Activated B cell treated with CpG ODN at 0.5 μM for 24 hours (primary cell): Measurements from ENCODE around the gene ACKR3. TPM values are rescaled to one million over a fixed set of nuclear protein-coding genes. Genes with fewer than 3 reads are reported as not detected.

Source experiments
- ATAC-seq: fragments of 200-7000 bp; cut with Tn5 transposase; one replicate; pipeline ENCODE4 v1.10.0; 2021; ENCODE audit warnings: low read depth, mild to moderate bottlenecking, moderate library complexity
- CTCF ChIA-PET: fragments of 350-600 bp; sonication (Branson Sonifier 250); formaldehyde crosslinking; loops from one replicate; lab custom pipeline; 2021; ENCODE audit warnings: antibody characterized with exemption; lab: Charles Lee
- POLR2A ChIA-PET: fragments of 350-600 bp; sonication (Branson Sonifier 250); formaldehyde crosslinking; loops from one replicate; lab custom pipeline; 2021; ENCODE audit warnings: antibody characterized with exemption; lab: Charles Lee
- DNase-seq: peaks from one replicate; pipeline ENCODE4 v3.0.0; 2022
- H3K27ac Mint-ChIP-seq: one replicate; pipeline ENCODE4 v1.8.0; 2020; ENCODE audit warnings: mixed read lengths
- H3K27me3 Mint-ChIP-seq: one replicate; pipeline ENCODE4 v1.8.0; 2021; ENCODE audit warnings: mixed read lengths
- H3K36me3 Mint-ChIP-seq: one replicate; pipeline ENCODE4 v1.8.0; 2021; ENCODE audit warnings: low read depth, mixed read lengths
- H3K4me1 Mint-ChIP-seq: one replicate; pipeline ENCODE4 v1.8.0; 2021; ENCODE audit warnings: mixed read lengths
- H3K4me3 Mint-ChIP-seq: one replicate; pipeline ENCODE4 v1.8.0; 2020; ENCODE audit warnings: mild to moderate bottlenecking, mixed read lengths
- H3K9me3 Mint-ChIP-seq: one replicate; pipeline ENCODE4 v1.8.0; 2020; ENCODE audit warnings: mixed read lengths
- intact Hi-C: fragments of 100-400 bp; cut with micrococcal nuclease; formaldehyde crosslinking; loops from one replicate; pipeline ENCODE4 v1.15.1; 2024
- total RNA-seq: library from RNA; stranded (reverse); gene quantifications from 2 replicates; pipeline ENCODE4 v1.2.3, GENCODE V29; 2022
- TF ChIP-seq, protein P1 (sequence below): fragments of 200-600 bp; IDR thresholded peaks from one replicate; pipeline ENCODE4 v1.8.0; 2022; ENCODE audit warnings: antibody characterized with exemption, mild to moderate bottlenecking

The ACKR3 gene
- total RNA-seq, 1 donor from 2014 or later, result 6.6 TPM

DNA sequence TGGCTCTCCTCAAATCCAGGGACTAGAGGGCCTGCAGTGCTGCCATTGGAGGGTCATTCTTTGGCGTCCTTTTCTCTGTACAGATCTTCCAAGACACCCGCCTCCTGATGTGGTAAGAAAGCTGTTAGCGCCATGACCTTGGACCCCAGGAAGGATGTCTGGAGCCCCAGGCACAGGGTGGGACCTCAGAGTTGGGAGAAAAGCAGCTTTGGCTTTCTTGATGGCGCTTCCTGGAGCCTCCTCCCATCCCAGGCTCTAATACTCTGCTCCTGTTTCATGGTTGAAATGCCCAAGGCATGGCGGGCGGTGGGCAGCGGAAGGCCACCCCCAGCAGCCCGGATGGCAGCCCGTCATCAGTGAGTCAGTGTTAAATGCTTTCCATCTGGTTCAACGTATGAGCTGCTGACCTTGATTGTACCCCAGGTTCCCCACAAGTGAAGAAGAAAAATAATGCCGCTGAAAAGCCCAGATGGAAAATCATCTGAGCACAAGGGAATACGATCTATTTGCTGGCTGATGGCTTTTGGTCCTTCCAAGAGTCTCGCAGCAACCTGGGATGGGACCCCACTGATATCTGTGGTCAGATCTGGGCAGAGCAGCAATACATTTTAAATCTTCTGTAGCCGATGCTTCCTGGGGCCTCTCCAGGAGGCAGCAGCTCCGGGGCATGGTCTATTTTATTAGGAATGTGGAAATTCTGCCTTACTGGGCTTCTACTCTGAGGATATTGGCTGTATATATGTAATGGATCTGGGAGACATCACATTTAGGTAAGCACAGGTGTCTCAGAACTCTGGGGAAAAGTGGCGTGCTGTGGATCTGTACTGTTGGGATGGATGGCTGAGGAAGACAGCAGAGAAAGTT, 15.1 kb downstream of the ACKR3 start:
- Mint-ChIP-seq H3K36me3 (peaks cover 17% of the 10 kb centered on the region), H3K4me3 (no peak overlapping the region), H3K9me3 (peaks cover 5% of the 10 kb centered on the region), H3K27ac (no peak overlapping the region), H3K4me1 (peaks cover 8% of the 10 kb centered on the region), H3K27me3 (no peaks in the 10 kb centered on the region)
- ATAC-seq, result no peak
- no peak for DNase-seq
- TF ChIP-seq, protein P1, sequence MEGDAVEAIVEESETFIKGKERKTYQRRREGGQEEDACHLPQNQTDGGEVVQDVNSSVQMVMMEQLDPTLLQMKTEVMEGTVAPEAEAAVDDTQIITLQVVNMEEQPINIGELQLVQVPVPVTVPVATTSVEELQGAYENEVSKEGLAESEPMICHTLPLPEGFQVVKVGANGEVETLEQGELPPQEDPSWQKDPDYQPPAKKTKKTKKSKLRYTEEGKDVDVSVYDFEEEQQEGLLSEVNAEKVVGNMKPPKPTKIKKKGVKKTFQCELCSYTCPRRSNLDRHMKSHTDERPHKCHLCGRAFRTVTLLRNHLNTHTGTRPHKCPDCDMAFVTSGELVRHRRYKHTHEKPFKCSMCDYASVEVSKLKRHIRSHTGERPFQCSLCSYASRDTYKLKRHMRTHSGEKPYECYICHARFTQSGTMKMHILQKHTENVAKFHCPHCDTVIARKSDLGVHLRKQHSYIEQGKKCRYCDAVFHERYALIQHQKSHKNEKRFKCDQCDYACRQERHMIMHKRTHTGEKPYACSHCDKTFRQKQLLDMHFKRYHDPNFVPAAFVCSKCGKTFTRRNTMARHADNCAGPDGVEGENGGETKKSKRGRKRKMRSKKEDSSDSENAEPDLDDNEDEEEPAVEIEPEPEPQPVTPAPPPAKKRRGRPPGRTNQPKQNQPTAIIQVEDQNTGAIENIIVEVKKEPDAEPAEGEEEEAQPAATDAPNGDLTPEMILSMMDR, result no peak
- intact Hi-C loops, result no loop called here
- POLR2A ChIA-PET, result interaction anchor here (0.7 kb wide), 1 partner anchor 219 kb away, joined by 3 read pairs; no protein-coding TSS in a partner anchor
- CTCF ChIA-PET, result no interaction called here

DNA sequence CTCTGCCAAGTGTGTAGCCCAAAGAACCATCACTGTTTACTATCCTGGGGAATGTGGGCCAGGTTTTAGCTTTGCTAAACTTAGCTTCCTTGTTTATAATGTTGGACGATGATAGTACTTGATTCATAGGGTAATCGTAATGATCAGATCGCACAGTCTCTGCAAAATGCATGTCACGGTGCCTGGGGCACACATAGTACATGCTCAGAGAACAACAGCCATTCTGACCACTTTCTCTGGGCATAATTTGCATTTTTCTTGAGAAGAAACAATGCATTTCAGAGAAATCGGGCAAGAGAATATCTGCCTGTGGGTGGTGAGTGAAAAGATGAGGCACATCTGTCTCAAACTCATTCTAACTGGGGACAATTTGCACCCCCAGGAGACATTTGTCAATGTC, 16.3 kb downstream of the ACKR3 start:
- Mint-ChIP-seq H3K4me3 (no peak overlapping the region), H3K27me3 (no peaks in the 10 kb centered on the region), H3K36me3 (peaks cover 6% of the 10 kb centered on the region), H3K4me1 (peaks cover 8% of the 10 kb centered on the region), H3K27ac (no peak overlapping the region), H3K9me3 (peaks cover 5% of the 10 kb centered on the region)
- intact Hi-C loops, result no loop called here
- DNase-seq (no peak), ATAC-seq (no peak)
- ChIA-PET POLR2A (no interaction called here), CTCF (interaction anchor here (1.0 kb wide), 1 partner anchor 16 kb away, joined by 3 read pairs; the partner anchor contains the start of gene ACKR3)
- TF ChIP-seq, protein P1, result no peak

DNA sequence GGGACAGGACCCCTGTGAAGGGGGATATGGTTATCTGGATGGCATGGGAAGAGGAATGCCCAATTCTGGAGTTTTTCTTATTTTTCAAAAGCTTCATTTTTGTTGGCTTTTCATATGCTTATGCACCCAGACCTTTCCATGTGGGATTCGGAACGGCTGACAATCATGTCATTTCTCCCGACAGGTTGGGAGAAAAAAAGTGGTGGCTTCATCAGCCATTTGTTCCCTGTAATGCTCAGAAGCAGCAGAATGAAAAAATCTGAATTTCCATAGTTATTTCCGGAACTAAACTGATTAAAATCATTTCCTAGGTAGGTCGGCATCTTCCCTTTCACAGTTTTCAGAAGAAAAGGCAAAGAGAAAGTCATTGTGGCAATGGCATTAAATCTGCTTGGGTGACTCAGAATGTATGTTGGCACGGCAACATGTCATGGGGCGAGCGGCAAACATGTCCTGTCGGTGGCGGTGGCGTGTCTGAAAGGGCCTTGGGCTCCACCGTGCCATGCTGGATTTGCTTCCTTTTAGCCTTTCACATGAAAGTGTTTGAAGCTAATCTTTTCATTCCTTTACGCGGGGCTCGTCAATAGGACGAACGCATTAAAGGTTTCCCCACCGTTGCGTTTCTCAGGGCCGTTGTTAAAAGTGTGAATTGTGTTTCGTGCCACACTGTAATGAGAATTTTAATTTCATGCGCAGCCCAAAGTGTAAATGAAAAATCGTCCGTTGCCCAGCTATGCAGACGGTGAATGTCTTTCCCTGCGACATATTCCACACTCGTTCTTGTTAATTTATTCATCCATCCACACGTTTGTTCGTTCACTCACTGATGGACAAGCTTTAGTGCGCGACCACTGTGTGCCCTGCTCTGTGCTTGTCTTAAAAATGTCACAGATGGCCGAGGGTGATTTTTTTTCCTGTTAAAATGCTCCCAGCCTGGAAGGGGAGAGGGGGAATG, 18.5 kb downstream of the ACKR3 start:
- TF ChIP-seq, protein P1, result no peak
- H3K27me3 Mint-ChIP-seq, result no peaks in the 10 kb centered on the region
- no peak for ATAC-seq
- ChIA-PET CTCF (no interaction called here), POLR2A (interaction anchor here (0.5 kb wide), 1 partner anchor 110 kb away, joined by 3 read pairs; no protein-coding TSS in a partner anchor)
- no peak for DNase-seq
- no peak overlapping the region for H3K27ac Mint-ChIP-seq
- H3K4me3 Mint-ChIP-seq, result no peak overlapping the region
- H3K9me3 Mint-ChIP-seq, result peaks cover 5% of the 10 kb centered on the region
- intact Hi-C loops, result no loop called here
- H3K36me3 Mint-ChIP-seq, result no peaks in the 10 kb centered on the region
- H3K4me1 Mint-ChIP-seq, result peaks cover 1% of the 10 kb centered on the region

DNA sequence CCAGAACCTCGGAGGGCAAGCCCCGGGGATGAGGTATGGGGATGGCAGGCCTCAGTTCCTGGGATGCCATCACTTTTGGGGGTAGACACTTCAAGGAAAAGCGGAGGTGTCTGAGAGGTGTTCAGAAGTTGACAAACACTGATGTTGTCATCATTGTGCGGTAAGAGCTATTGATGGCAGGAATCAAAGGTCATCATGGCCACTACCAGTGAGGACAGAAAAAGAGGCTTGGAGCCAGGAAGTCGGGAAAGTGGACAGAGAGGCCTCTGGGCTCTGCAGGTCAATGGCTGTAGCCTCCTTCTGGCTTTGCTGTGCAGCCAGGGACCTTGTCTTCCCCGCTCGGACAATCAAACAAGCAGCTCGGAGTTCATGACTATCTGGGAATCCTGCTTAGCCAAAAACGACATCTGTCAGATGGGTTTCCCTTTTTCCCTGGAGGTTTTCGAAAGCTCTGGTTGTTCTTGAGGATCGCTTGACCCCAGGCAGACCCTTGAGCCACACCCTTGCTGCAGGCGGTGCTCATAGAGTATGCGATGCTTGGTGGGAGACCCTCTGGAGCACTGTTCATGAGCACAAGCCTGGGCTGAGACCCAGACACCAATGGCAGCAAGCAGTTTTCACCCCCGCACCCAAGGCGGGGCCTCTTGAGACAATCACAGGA, 19.4 kb downstream of the ACKR3 start:
- Mint-ChIP-seq H3K27ac (no peak overlapping the region), H3K4me1 (no peaks in the 10 kb centered on the region), H3K4me3 (no peak overlapping the region), H3K36me3 (no peaks in the 10 kb centered on the region), H3K27me3 (no peaks in the 10 kb centered on the region), H3K9me3 (peaks cover 5% of the 10 kb centered on the region)
- ATAC-seq, result no peak
- ChIA-PET CTCF (no interaction called here), POLR2A (no interaction called here)
- intact Hi-C loops, result no loop called here
- TF ChIP-seq, protein P1, result no peak
- no peak for DNase-seq
